CD4-positive, alpha-beta T cell treated with Interferon gamma for 1 hour (primary cell): ENCODE measurements around the gene ZBTB49.

Experiments used
- DNase-seq: peaks from one replicate; pipeline ENCODE4 v3.0.0-alpha.2; 2020

The ZBTB49 gene

GRCh38 chr4:4362991-4363697 is 73.1 kb downstream of the ZBTB49 start:
- no peak for DNase-seq

GRCh38 chr4:4364061-4364460 is 74.0 kb downstream of the ZBTB49 start:
- no peak for DNase-seq

- DNase-seq, result no peak
Measured at GRCh38 chr4:4364486-4365208, 74.6 kb downstream of the ZBTB49 start.

- DNase-seq, result no peak
Measured at GRCh38 chr4:4368809-4369580, 78.9 kb downstream of the ZBTB49 start.
